Transverse colon (tissue), 4 donors: Measurements from ENCODE around the gene TMEM129. TPM values are rescaled to one million over a fixed set of nuclear protein-coding genes. Genes with fewer than 3 reads are reported as not detected.

Source experiments
- DNase-seq: peaks from one replicate; pipeline ENCODE4 v3.0.0-alpha.2; 2019
- H3K27ac ChIP-seq, 4 donors: fragments of 200-600 bp; sonication (generic); 2 replicates each; pipeline ENCODE4 v1.5.1; 2016 to 2018; ENCODE audit warnings: inconsistent platforms in 4 of 4
- H3K27me3 ChIP-seq: fragments of 200-600 bp; sonication (generic); 2 replicates; pipeline ENCODE4 v1.5.1; 2017; ENCODE audit warnings: inconsistent platforms
- H3K36me3 ChIP-seq, 4 donors: fragments of 200-600 bp; sonication (generic); 2 replicates each; pipeline ENCODE4 v1.5.1; 2017 to 2019; ENCODE audit warnings: inconsistent platforms in 4 of 4
- H3K4me1 ChIP-seq, 4 donors: fragments of 200-600 bp; sonication (generic); 2 replicates each; pipeline ENCODE4 v1.5.1; 2017 to 2020; ENCODE audit warnings: inconsistent platforms in 4 of 4
- H3K4me3 ChIP-seq, 4 donors: fragments of 200-600 bp; sonication (generic); 1 replicate in 1 of 4; 2 replicates in 3 of 4; pipeline versions ENCODE4 v1.5.1 to v1.6.1; 2017 to 2019; ENCODE audit warnings: inconsistent platforms in 4 of 4
- H3K9me3 ChIP-seq, 2 donors: fragments of 200-600 bp; sonication (generic); 2 replicates each; pipeline ENCODE4 v1.5.1; 2017 to 2019; ENCODE audit warnings: inconsistent platforms in 2 of 2
- EP300 ChIP-seq: sonication (generic); formaldehyde crosslinking; IDR thresholded peaks from one replicate; pipeline ENCODE4 v1.6.1; 2017; ENCODE audit warnings: antibody characterized with exemption, low read depth
- POLR2A ChIP-seq: fragments of 450-650 bp; IDR thresholded peaks from one replicate; pipeline ENCODE4 v1.6.1; 2016; ENCODE audit warnings: antibody characterized with exemption, mild to moderate bottlenecking, moderate library complexity
- POLR2AphosphoS5 ChIP-seq, 3 donors: sonication (generic); formaldehyde crosslinking; IDR thresholded peaks; one replicate each; pipeline ENCODE4 v1.6.1; 2016; ENCODE audit warnings: antibody characterized with exemption in 3 of 3
- WGBS, 2 donors: methylation state at CpG; one replicate each; pipeline ENCODE4 v1.1.5; 2018; ENCODE audit warnings: low coverage in 1 of 2; 5-methylcytosine and 5-hydroxymethylcytosine counted together
- in situ Hi-C, 4 donors: fragments of 200-750 bp; cut with MboI; loops; one replicate each; pipeline versions ENCODE4 v1.15.0 to v1.15.1; 2017; ENCODE audit warnings: low sequenced_read_pairs in 3 of 4, low pct_ligation_motif_present in 1 of 4, low pct_unique_long_range_greater_than_20kb in 1 of 4
- intact Hi-C: fragments of 100-400 bp; cut with DNase I; formaldehyde crosslinking; loops from one replicate; pipeline ENCODE4 v1.15.1; 2023; ENCODE audit warnings: low total_unique reads
- total RNA-seq, 4 donors: library from RNA; depleted of rRNA; stranded (reverse); fragments of >200 nt; gene quantifications; one replicate each; pipeline ENCODE4 v1.1.0, GENCODE V29; 2016
- TF ChIP-seq, protein P1 (sequence below), 5 experiments: fragments of 200-600 bp in 3 of 5; fragments of 450-650 bp in 2 of 5; sonication (generic) in 3 of 5; IDR thresholded peaks; 1 replicate in 2 of 5; 2 replicates in 3 of 5; pipeline ENCODE4 v1.5.1; 2016 to 2017; ENCODE audit warnings: antibody characterized with exemption in 5 of 5, inconsistent platforms in 3 of 5, mild to moderate bottlenecking in 2 of 5, moderate library complexity in 1 of 5

The TMEM129 gene
- total RNA-seq, 4 donors from 2014 or later: 66.1 to 116 (median 86.6) TPM

GRCh38 chr4:1763070-1763549, 42.0 kb upstream of the TMEM129 start:
- intact Hi-C loops: no loop called here
- Histone ChIP-seq H3K9me3 (no peaks in the 10 kb centered on the region), H3K36me3 (no peaks in the 10 kb centered on the region), H3K4me1 (peaks cover 13 to 27% (median 23%) of the 10 kb centered on the region in 4 donors), H3K4me3 (peak overlapping the region in 3 of 4 donors; percentile 5 to 41 (median 16)), H3K27ac (no peak overlapping the region), H3K27me3 (peaks cover 61% of the 10 kb centered on the region)
- no peak for DNase-seq
- in situ Hi-C loops: no loop called here
- 19% methylated on average over 31 of the region's 31 CpGs; no CpG with 5 or more reads in 1 of the 2 donors for WGBS, 2 donors
- no peak for TF ChIP-seq EP300
- no peak for TF ChIP-seq POLR2A
- TF ChIP-seq POLR2AphosphoS5 (IDR thresholded peaks at IDR 0.05): no peak
- TF ChIP-seq, protein P1, sequence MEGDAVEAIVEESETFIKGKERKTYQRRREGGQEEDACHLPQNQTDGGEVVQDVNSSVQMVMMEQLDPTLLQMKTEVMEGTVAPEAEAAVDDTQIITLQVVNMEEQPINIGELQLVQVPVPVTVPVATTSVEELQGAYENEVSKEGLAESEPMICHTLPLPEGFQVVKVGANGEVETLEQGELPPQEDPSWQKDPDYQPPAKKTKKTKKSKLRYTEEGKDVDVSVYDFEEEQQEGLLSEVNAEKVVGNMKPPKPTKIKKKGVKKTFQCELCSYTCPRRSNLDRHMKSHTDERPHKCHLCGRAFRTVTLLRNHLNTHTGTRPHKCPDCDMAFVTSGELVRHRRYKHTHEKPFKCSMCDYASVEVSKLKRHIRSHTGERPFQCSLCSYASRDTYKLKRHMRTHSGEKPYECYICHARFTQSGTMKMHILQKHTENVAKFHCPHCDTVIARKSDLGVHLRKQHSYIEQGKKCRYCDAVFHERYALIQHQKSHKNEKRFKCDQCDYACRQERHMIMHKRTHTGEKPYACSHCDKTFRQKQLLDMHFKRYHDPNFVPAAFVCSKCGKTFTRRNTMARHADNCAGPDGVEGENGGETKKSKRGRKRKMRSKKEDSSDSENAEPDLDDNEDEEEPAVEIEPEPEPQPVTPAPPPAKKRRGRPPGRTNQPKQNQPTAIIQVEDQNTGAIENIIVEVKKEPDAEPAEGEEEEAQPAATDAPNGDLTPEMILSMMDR (IDR thresholded peaks at IDR 0.05): no peak

DNA sequence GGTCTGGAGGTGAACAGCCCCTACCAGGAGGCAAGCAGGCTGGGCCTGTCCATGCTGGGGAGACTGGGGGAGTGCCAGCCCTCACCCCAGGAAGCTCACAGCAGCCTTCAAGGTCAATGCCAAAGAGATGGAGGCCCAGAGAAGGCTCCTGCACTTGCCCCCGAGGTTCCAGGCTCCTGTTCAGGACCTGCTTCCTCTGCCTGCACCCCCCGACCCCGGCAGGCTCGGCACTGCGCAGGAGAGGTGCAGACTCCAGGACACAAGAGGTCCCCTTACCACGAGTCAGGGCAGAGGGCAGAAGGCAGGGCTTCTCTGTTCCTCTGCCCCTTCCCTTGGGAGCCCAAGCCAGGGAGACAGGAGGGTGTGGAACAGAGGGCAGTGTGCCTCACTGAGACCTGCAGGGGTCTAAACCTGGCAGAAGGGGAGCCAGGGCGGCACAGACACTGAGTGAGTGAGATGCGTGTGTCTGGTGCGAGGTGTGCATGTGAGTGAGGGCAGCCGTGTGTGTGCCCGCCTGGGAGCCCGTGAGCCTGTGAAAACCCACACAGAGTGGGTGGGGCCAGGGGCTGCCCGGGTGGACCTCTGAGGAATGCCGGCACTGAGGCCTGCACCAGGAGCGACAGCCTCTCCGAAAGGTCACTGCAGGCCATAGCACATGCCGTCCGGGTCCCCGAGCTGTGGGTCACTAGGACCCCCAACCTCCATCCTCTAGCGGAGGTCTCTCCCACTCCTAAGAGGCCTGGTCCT, 41.3 kb upstream of the TMEM129 start:
- in situ Hi-C loops: no loop called here
- intact Hi-C loops: no loop called here

DNA sequence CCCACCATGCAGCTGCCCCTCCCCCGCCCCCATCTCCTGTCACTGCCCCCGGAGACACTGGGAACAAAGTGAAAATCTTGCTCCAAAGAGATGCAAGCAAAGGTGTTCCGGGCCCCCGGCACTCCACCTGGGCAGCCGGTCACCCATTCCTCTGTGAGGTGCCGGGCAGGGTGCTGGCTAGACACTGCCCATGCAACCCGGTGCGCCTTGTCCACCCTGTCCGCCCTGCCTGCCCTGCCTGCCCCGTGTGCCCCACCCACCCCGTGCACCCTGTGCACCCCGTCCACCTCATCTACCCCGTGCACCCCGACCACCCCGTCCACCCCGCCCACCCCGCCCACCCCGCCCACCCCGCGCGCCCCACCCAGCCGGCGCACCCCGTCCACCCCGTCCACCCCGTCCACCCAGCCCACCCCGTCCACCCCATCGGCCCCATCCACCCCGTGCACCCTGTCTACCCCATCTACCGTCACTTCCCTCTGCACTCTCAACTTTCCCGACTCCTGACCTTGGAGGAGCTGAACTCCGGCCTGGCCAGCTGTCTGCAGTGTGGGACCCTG, 40.1 kb upstream of the TMEM129 start:
- intact Hi-C loops: no loop called here

More for the DNA sequence above, 41.3 kb upstream of the TMEM129 start:
- Histone ChIP-seq H3K27me3 (peaks cover 54% of the 10 kb centered on the region), H3K27ac (no peak overlapping the region), H3K4me3 (no peak overlapping the region), H3K9me3 (no peaks in the 10 kb centered on the region), H3K36me3 (no peaks in the 10 kb centered on the region), H3K4me1 (peaks cover 13 to 22% (median 21%) of the 10 kb centered on the region in 4 donors)
- DNase-seq: no peak
- TF ChIP-seq POLR2AphosphoS5 (IDR thresholded peaks at IDR 0.05) (no peak), POLR2A (no peak), EP300 (no peak)
- 45 to 80% methylated on average over 4 to 14 of the region's 20 CpGs for WGBS, 2 donors

DNA sequence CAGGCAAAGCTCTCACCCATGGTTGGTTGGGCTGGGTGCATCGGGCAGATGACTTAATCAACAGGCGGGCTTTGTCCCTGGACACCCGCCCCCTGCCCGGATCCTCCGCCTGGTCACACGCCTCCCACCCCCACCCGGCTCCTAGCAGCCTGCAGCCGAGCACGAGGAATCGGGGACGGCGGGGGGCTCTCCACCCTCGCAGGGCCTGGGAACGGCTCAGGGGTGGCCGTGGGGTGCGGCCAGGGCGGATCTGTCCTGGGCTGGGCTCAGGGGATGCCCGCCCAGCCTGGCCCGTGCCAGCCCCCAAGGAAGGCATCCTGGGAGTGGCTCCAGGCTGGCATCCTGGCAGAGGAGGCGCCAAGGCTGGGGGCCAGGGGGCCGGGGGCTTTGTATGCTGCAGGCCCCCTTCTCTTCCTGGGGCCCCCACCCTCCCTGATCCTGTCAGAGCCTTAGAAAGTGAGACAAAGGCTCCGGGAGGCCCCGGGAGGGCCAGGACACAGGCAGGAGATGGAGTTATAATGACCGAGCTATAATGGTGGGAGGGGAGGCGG, 39.5 kb upstream of the TMEM129 start:
- intact Hi-C loops: no loop called here
- Histone ChIP-seq H3K27me3 (peaks cover 38% of the 10 kb centered on the region), H3K36me3 (no peaks in the 10 kb centered on the region), H3K9me3 (no peaks in the 10 kb centered on the region), H3K27ac (no peak overlapping the region), H3K4me1 (peaks cover 9 to 16% (median 14%) of the 10 kb centered on the region in 4 donors), H3K4me3 (no peak overlapping the region)
- WGBS, 2 donors: 20% methylated on average over 7 of the region's 25 CpGs; no CpG with 5 or more reads in 1 of the 2 donors
- DNase-seq: no peak
- TF ChIP-seq POLR2AphosphoS5 (IDR thresholded peaks at IDR 0.05): no peak
- TF ChIP-seq EP300: no peak
- in situ Hi-C loops: no loop called here

More for the DNA sequence above, 40.1 kb upstream of the TMEM129 start:
- no peak overlapping the region for H3K4me3 ChIP-seq
- peaks cover 44% of the 10 kb centered on the region for H3K27me3 ChIP-seq
- WGBS, 2 donors: 45% methylated on average over 23 of the region's 32 CpGs; no CpG with 5 or more reads in 1 of the 2 donors
- peaks cover 9 to 16% (median 14%) of the 10 kb centered on the region in 4 donors for H3K4me1 ChIP-seq
- no peak for TF ChIP-seq EP300
- no peak overlapping the region for H3K27ac ChIP-seq
- in situ Hi-C loops: no loop called here
- no peak for DNase-seq
- no peaks in the 10 kb centered on the region for H3K9me3 ChIP-seq
- H3K36me3 ChIP-seq: no peaks in the 10 kb centered on the region

- intact Hi-C loops (no loop called here), in situ Hi-C loops (loop anchor here in 1 of 4 donors (10.0 kb wide), 1 partner anchor 55 kb away; no protein-coding TSS in a partner anchor)
Observed at GRCh38 chr4:1759818-1760223, 38.7 kb upstream of the TMEM129 start.

More at GRCh38 chr4:1759818-1760223, 38.7 kb upstream of the TMEM129 start:
- DNase-seq: no peak
- Histone ChIP-seq H3K4me3 (no peak overlapping the region), H3K27ac (no peak overlapping the region), H3K4me1 (peaks cover 9 to 16% (median 14%) of the 10 kb centered on the region in 4 donors), H3K36me3 (no peaks in the 10 kb centered on the region), H3K27me3 (peaks cover 30% of the 10 kb centered on the region), H3K9me3 (no peaks in the 10 kb centered on the region)
- WGBS, 2 donors: 60% methylated on average over 11 of the region's 13 CpGs; no CpG with 5 or more reads in 1 of the 2 donors
- TF ChIP-seq POLR2A: no peak
- TF ChIP-seq, protein P1 (IDR thresholded peaks at IDR 0.05): no peak
- TF ChIP-seq EP300: no peak
- no peak for TF ChIP-seq POLR2AphosphoS5 (IDR thresholded peaks at IDR 0.05)
